Measurements from ENCODE around the gene NCBP2L. TPM values are rescaled to one million over a fixed set of nuclear protein-coding genes. Genes with fewer than 3 reads are reported as not detected.

The NCBP2L gene
- total RNA-seq, 2 experiments from 2014 or later, result not detected

GRCh38 chrX:107750263-107750662, 27.3 kb upstream of the NCBP2L start:
- no peak for TF ChIP-seq CTCF (IDR thresholded peaks at IDR 0.05)
- Histone ChIP-seq H3K9me3 (ENCODE audit: control insufficient read depth in 1 of 2, insufficient read depth in 1 of 2, low read length in 2 of 2) (no peaks in the 10 kb centered on the region), H3K4me1 (ENCODE audit: insufficient read depth, low read length) (no peaks in the 10 kb centered on the region), H3K36me3 (ENCODE audit: insufficient read depth, low read length) (no peaks in the 10 kb centered on the region), H3K4me3 (ENCODE audit: low read length) (no peak overlapping the region), H3K27ac (ENCODE audit: low read depth in 1 of 2, low read length in 2 of 2) (no peak overlapping the region), H3K27me3 (ENCODE audit: control insufficient read depth in 1 of 2, insufficient read depth in 2 of 2, low read length in 2 of 2) (no peaks in the 10 kb centered on the region)
- ATAC-seq (ENCODE audit: poor library complexity) (no peak), DNase-seq (no peak)
- Mint-ChIP-seq H3K27me3 (no peaks in the 10 kb centered on the region), H3K9me3 (no peaks in the 10 kb centered on the region), H3K36me3 (ENCODE audit: low read depth) (no peaks in the 10 kb centered on the region), H3K4me3 (no peak overlapping the region), H3K4me1 (ENCODE audit: low read depth) (peaks cover 2% of the 10 kb centered on the region), H3K27ac (no peak overlapping the region)
- ChIA-PET POLR2A (no interaction called here), CTCF (no interaction called here)
- intact Hi-C loops (cut with DNase I, micrococcal nuclease), result no loop called here

DNA sequence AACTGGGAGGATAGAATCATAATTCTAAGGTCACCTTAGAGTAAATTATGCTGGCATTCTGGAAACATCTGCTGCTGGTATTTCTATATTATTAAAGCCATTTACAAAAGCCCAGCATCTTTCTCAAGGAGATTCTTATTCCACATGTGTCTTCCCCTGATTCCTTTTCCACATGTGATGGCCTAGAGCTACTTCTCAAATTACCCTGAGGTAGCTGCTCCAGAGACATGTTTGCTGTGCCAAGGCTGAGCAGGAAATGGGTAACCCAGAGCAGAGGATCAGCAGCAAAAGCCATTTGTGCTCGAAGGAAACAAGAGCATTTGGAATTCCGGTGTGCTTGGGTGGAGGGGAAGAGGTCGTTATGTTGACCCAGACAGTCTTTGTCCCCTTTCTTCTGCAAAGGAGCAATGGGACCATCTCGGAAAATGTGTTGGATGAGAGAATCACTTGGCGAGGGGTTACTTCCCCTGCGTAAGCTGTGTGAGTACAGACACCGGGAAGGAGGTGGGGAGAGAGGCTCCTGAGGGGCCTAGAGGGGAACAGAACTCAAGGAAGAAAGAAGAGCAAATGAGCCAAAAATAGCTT, 26.6 kb upstream of the NCBP2L start:
- H3K27me3 Mint-ChIP-seq, result no peaks in the 10 kb centered on the region
- Histone ChIP-seq H3K27ac (ENCODE audit: low read depth in 1 of 2, low read length in 2 of 2) (no peak overlapping the region), H3K4me1 (ENCODE audit: insufficient read depth, low read length) (peaks cover 3% of the 10 kb centered on the region), H3K36me3 (ENCODE audit: insufficient read depth, low read length) (no peaks in the 10 kb centered on the region), H3K27me3 (ENCODE audit: control insufficient read depth in 1 of 2, insufficient read depth in 2 of 2, low read length in 2 of 2) (no peaks in the 10 kb centered on the region), H3K9me3 (ENCODE audit: control insufficient read depth in 1 of 2, insufficient read depth in 1 of 2, low read length in 2 of 2) (no peaks in the 10 kb centered on the region), H3K4me3 (ENCODE audit: low read length) (no peak overlapping the region)
- no peaks in the 10 kb centered on the region for H3K9me3 Mint-ChIP-seq
- H3K36me3 Mint-ChIP-seq (ENCODE audit: low read depth), result no peaks in the 10 kb centered on the region
- intact Hi-C loops (cut with DNase I, micrococcal nuclease), result no loop called here
- no peak overlapping the region for H3K27ac Mint-ChIP-seq
- POLR2A ChIA-PET, result interaction anchor here (2.6 kb wide), 1 partner anchor 9 kb away, joined by 9 read pairs; no protein-coding TSS in a partner anchor
- no peak for TF ChIP-seq CTCF (IDR thresholded peaks at IDR 0.05)
- CTCF ChIA-PET, result interaction anchor here (0.6 kb wide), 1 partner anchor 15 kb away, joined by 3 read pairs; no protein-coding TSS in a partner anchor
- H3K4me1 Mint-ChIP-seq (ENCODE audit: low read depth), result peaks cover 9% of the 10 kb centered on the region
- no peak overlapping the region for H3K4me3 Mint-ChIP-seq
- ATAC-seq (ENCODE audit: poor library complexity) (no peak), DNase-seq (no peak)

DNA sequence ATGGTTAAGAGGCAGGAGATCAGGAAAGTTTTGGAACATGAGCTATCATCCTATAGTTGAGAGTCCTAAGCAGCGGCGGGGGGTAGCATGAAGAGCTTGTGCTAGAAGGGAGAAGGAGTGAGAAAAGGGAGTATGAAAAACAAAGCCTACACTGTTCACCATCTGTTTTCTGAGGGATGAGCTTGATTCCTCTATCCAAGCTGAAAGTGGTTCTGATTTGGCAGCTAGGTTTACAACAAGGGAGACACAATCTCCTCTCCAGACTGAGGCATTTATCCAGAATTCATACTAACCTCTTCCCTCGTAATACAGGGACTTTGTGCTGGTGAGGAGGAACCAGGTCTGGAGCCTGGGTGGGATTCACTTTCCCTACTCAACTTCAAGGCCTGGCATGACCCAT, 25.5 kb upstream of the NCBP2L start:
- intact Hi-C loops (cut with DNase I, micrococcal nuclease), result no loop called here
- H3K36me3 ChIP-seq (ENCODE audit: insufficient read depth, low read length), result no peaks in the 10 kb centered on the region
- no peak for ATAC-seq (ENCODE audit: poor library complexity)
- TF ChIP-seq CTCF (IDR thresholded peaks at IDR 0.05), result no peak
- no peak overlapping the region for H3K27ac ChIP-seq (ENCODE audit: low read depth in 1 of 2, low read length in 2 of 2)
- Mint-ChIP-seq H3K36me3 (ENCODE audit: low read depth) (no peaks in the 10 kb centered on the region), H3K4me1 (ENCODE audit: low read depth) (peaks cover 10% of the 10 kb centered on the region), H3K9me3 (no peaks in the 10 kb centered on the region), H3K27me3 (no peaks in the 10 kb centered on the region), H3K27ac (no peak overlapping the region), H3K4me3 (no peak overlapping the region)
- DNase-seq, result no peak
- no peaks in the 10 kb centered on the region for H3K9me3 ChIP-seq (ENCODE audit: control insufficient read depth in 1 of 2, insufficient read depth in 1 of 2, low read length in 2 of 2)
- peaks cover 3% of the 10 kb centered on the region for H3K4me1 ChIP-seq (ENCODE audit: insufficient read depth, low read length)
- ChIA-PET CTCF (interaction anchor here (1.1 kb wide), 1 partner anchor 79 kb away, joined by 3 read pairs; no protein-coding TSS in a partner anchor), POLR2A (interaction anchor here (2.6 kb wide), 1 partner anchor 10 kb away, joined by 9 read pairs; no protein-coding TSS in a partner anchor)
- H3K27me3 ChIP-seq (ENCODE audit: control insufficient read depth in 1 of 2, insufficient read depth in 2 of 2, low read length in 2 of 2), result no peaks in the 10 kb centered on the region
- H3K4me3 ChIP-seq (ENCODE audit: low read length), result no peak overlapping the region

Measured in CD4-positive, alpha-beta T cell (primary cell).